ENCODE results near the gene RAD51B. TPM values are rescaled to one million over a fixed set of nuclear protein-coding genes. Genes with fewer than 3 reads are reported as not detected.

RAD51B gene
- polyA plus RNA-seq, 3 donors, result 3.6 to 11.6 (median 9.4) TPM

DNA sequence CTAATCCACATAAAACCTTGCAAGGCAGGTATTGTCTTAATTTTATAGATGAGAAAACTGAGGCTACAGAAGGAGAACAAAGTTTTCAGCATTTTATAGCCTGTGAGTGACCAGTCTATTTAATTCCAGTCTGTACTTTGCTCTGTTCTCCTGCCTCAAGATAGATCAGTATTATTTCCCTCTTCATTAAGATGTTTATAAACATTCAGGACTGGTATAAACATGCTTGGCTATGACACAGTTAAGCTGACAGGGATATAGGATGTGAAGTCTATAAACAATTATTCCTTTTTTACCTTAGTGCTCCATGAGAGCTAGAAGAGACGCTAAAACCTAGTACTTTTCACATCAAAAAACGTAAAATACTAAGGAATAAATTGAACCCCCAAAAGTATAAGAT lies 287.3 kb downstream of the RAD51B start:
- TF ChIP-seq, protein P1, sequence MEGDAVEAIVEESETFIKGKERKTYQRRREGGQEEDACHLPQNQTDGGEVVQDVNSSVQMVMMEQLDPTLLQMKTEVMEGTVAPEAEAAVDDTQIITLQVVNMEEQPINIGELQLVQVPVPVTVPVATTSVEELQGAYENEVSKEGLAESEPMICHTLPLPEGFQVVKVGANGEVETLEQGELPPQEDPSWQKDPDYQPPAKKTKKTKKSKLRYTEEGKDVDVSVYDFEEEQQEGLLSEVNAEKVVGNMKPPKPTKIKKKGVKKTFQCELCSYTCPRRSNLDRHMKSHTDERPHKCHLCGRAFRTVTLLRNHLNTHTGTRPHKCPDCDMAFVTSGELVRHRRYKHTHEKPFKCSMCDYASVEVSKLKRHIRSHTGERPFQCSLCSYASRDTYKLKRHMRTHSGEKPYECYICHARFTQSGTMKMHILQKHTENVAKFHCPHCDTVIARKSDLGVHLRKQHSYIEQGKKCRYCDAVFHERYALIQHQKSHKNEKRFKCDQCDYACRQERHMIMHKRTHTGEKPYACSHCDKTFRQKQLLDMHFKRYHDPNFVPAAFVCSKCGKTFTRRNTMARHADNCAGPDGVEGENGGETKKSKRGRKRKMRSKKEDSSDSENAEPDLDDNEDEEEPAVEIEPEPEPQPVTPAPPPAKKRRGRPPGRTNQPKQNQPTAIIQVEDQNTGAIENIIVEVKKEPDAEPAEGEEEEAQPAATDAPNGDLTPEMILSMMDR (IDR thresholded peaks at IDR 0.05), result no peak

DNA sequence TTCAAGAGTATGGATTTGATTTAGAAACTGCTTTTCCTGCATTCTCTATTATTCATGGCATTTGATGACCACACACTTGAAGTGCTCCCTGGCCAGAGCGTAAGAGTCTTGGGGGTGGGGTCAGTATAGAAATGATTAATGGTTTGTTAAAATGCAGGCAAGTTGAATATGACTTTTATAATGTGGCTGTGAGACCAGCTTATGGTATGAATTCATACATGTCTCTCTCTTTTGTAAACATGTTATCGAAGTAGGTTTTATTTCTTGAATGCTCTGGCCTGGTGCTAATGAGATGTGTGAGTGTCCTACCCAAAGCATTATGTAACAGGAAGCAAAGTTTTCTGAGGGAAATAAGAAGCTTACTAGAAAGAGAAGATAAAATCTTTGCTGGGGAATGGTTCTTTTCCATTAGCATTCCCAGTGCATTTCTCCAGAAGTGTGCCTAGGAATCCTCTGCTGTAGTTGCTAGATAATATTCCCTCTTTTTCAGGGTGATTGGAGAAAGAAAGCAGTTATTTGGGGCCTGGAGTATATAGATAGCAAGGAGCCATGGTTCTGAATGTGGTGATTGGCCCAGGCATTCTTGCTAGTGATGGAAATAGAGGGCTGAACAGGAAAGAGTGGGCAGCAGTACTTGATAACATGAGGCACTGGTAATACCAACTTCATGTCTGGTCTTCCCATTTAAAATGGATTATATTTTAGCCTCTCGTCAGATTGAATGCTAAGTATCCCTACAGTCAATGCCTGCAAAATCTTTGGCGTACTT lies 289.7 kb downstream of the RAD51B start:
- Mint-ChIP-seq H3K27me3 (ENCODE audit: low read depth in 3 of 3) (no peaks in the 10 kb centered on the region), H3K4me1 (peaks cover 6% of the 10 kb centered on the region), H3K4me3 (no peak overlapping the region), H3K36me3 (no peaks in the 10 kb centered on the region), H3K27ac (no peak overlapping the region), H3K9me3 (no peaks in the 10 kb centered on the region)
- no CpG with 5 or more reads among the region's 4 CpGs for WGBS (ENCODE audit: insufficient coverage)
- intact Hi-C loops (cut with micrococcal nuclease), result no loop called here
- H3K9me3 ChIP-seq (replicated peaks in 1 of 2; ENCODE audit: control insufficient read depth in 1 of 2, insufficient read depth in 1 of 2, low read length in 2 of 2), result no peaks in the 10 kb centered on the region
- no peaks in the 10 kb centered on the region for H3K36me3 ChIP-seq (replicated peaks in 1 of 2; ENCODE audit: control insufficient read depth in 1 of 2, insufficient read depth in 2 of 2, low read length in 2 of 2)
- H4K20me1 ChIP-seq (ENCODE audit: insufficient read depth, low read length), result no peaks in the 10 kb centered on the region
- H3K4me1 ChIP-seq (ENCODE audit: control insufficient read depth in 1 of 2, insufficient read depth in 2 of 2, low read length in 2 of 2), result no peaks in the 10 kb centered on the region
- H3K27ac ChIP-seq (ENCODE audit: low read depth in 1 of 2, low read length in 2 of 2), result no peak overlapping the region
- no peak overlapping the region for H3K9ac ChIP-seq (ENCODE audit: insufficient read depth, low read length, poor library complexity, severe bottlenecking)
- no peak overlapping the region for H3K4me2 ChIP-seq (replicated peaks; ENCODE audit: extremely low read depth, low read length, poor library complexity, severe bottlenecking)
- no peak for DNase-seq
- TF ChIP-seq, protein P1 (IDR thresholded peaks at IDR 0.05), result no peak
- no peak overlapping the region for H2AFZ ChIP-seq (ENCODE audit: insufficient read depth, low read depth, low read length, poor library complexity, severe bottlenecking)
- H3K4me3 ChIP-seq (replicated peaks in 1 of 3; ENCODE audit: low read depth in 2 of 3, low read length in 3 of 3), result no peak overlapping the region
- H3K79me2 ChIP-seq (ENCODE audit: insufficient read depth, low read length), result no peaks in the 10 kb centered on the region
- no peaks in the 10 kb centered on the region for H3K27me3 ChIP-seq (ENCODE audit: control insufficient read depth in 2 of 2, insufficient read depth in 2 of 2, low read length in 2 of 2)

More for the DNA sequence above, 287.3 kb downstream of the RAD51B start:
- Histone ChIP-seq H3K9me3 (replicated peaks in 1 of 2; ENCODE audit: control insufficient read depth in 1 of 2, insufficient read depth in 1 of 2, low read length in 2 of 2) (peaks cover 9 to 11% of the 10 kb centered on the region in 2 donors), H3K27me3 (ENCODE audit: control insufficient read depth in 2 of 2, insufficient read depth in 2 of 2, low read length in 2 of 2) (no peaks in the 10 kb centered on the region), H3K4me2 (replicated peaks; ENCODE audit: extremely low read depth, low read length, poor library complexity, severe bottlenecking) (no peak overlapping the region), H3K4me3 (replicated peaks in 1 of 3; ENCODE audit: low read depth in 2 of 3, low read length in 3 of 3) (no peak overlapping the region), H3K4me1 (ENCODE audit: control insufficient read depth in 1 of 2, insufficient read depth in 2 of 2, low read length in 2 of 2) (no peaks in the 10 kb centered on the region), H3K27ac (ENCODE audit: low read depth in 1 of 2, low read length in 2 of 2) (no peak overlapping the region), H4K20me1 (ENCODE audit: insufficient read depth, low read length) (no peaks in the 10 kb centered on the region), H3K36me3 (replicated peaks in 1 of 2; ENCODE audit: control insufficient read depth in 1 of 2, insufficient read depth in 2 of 2, low read length in 2 of 2) (peaks cover 0 to 3% of the 10 kb centered on the region in 2 donors), H3K9ac (ENCODE audit: insufficient read depth, low read length, poor library complexity, severe bottlenecking) (no peak overlapping the region), H3K79me2 (ENCODE audit: insufficient read depth, low read length) (no peaks in the 10 kb centered on the region), H2AFZ (ENCODE audit: insufficient read depth, low read depth, low read length, poor library complexity, severe bottlenecking) (no peak overlapping the region)
- WGBS (ENCODE audit: insufficient coverage), result no CpG with 5 or more reads among the region's 2 CpGs
- no peak for DNase-seq
- Mint-ChIP-seq H3K27ac (no peak overlapping the region), H3K4me1 (peaks cover 6% of the 10 kb centered on the region), H3K27me3 (ENCODE audit: low read depth in 3 of 3) (peaks cover 0 to 2% (median 0%) of the 10 kb centered on the region in 3 donors), H3K36me3 (peaks cover 0 to 8% of the 10 kb centered on the region in 2 donors), H3K4me3 (no peak overlapping the region), H3K9me3 (peaks cover 9 to 14% (median 10%) of the 10 kb centered on the region in 7 donors)
- intact Hi-C loops (cut with micrococcal nuclease), result no loop called here
